ENCODE results near the gene LDHD.

- no peak for TF ChIP-seq CTCF (IDR thresholded peaks at IDR 0.05; ENCODE audit: low read length)
- TF ChIP-seq EZH2 (optimal IDR thresholded peaks at IDR 0.05; ENCODE audit: low read depth, low read length) = no peak
Measured at GRCh38 chr16:75065521-75066149, 50.9 kb downstream of the LDHD start.

All from MM.1S (cell line).